IMR-90 (cell line): ENCODE results near the gene CLK2. TPM values are rescaled to one million over a fixed set of nuclear protein-coding genes. Genes with fewer than 3 reads are reported as not detected.

ENCODE experiments used
- ATAC-seq: fragments of 200-7000 bp; cut with Tn5 transposase; 2 replicates; pipeline ENCODE4 v1.9.1; 2020; ENCODE audit warnings: low read depth, mild to moderate bottlenecking, moderate library complexity
- BruUV-seq: library from RNA; stranded (reverse); fragments of 400-500 nt; replicated peaks from 2 replicates; lab custom pipeline; 2021; lab: Mats Ljungman, UMichigan
- CTCF ChIA-PET: fragments of 300-600 bp; formaldehyde crosslinking; extraction: SDS; loops from one replicate; lab custom pipeline; 2021; ENCODE audit warnings: antibody characterized with exemption; lab: Yijun Ruan, JAX
- POLR2A ChIA-PET: fragments of 300-600 bp; sonication (Branson Sonifier 250); formaldehyde crosslinking; loops from one replicate; lab custom pipeline; 2022; ENCODE audit warnings: antibody characterized with exemption; ENCODE audit not compliant: unreplicated experiment; lab: Charles Lee
- DNase-seq: peaks from one replicate; pipeline ENCODE4 v3.0.0; 2013
- H2AFZ ChIP-seq: replicated peaks from 2 replicates; pipeline ENCODE3; 2013; ENCODE audit warnings: low read length, mild to moderate bottlenecking; ENCODE audit not compliant: poor library complexity
- H2AK5ac ChIP-seq: 2 replicates; pipeline ENCODE4 v1.6.1; 2013; ENCODE audit warnings: low read depth, low read length, inconsistent platforms
- H2AK9ac ChIP-seq: replicated peaks from 2 replicates; pipeline ENCODE3; 2013; ENCODE audit warnings: mild to moderate bottlenecking, low read depth, low read length, moderate library complexity; ENCODE audit not compliant: poor library complexity
- H2BK120ac ChIP-seq: 2 replicates; pipeline ENCODE4 v1.6.1; 2013; ENCODE audit warnings: low read depth, low read length, inconsistent platforms
- H2BK15ac ChIP-seq: 3 replicates; pipeline ENCODE4 v1.6.1; 2013; ENCODE audit warnings: low read depth, low read length, inconsistent platforms
- H2BK20ac ChIP-seq: 2 replicates; pipeline ENCODE4 v1.6.1; 2013; ENCODE audit warnings: low read depth, mild to moderate bottlenecking, inconsistent platforms, low read length, moderate library complexity
- H2BK5ac ChIP-seq: 2 replicates; pipeline ENCODE4 v1.6.1; 2013; ENCODE audit warnings: mild to moderate bottlenecking, low read depth, low read length, inconsistent platforms; ENCODE audit not compliant: poor library complexity, severe bottlenecking
- H3K14ac ChIP-seq: replicated peaks from 2 replicates; pipeline ENCODE4 v1.6.1; 2013; ENCODE audit warnings: low read depth, low read length, inconsistent platforms
- H3K18ac ChIP-seq: 2 replicates; pipeline ENCODE4 v1.6.1; 2013; ENCODE audit warnings: low read depth, low read length, control low read depth
- H3K23ac ChIP-seq: 2 replicates; pipeline ENCODE4 v1.6.1; 2013; ENCODE audit warnings: low read depth, low read length, inconsistent platforms
- H3K27ac ChIP-seq: 2 replicates; pipeline ENCODE4 v1.5.1; 2013; ENCODE audit warnings: mild to moderate bottlenecking, control low read depth, low read length; ENCODE audit not compliant: insufficient read depth
- H3K27me3 ChIP-seq: 2 replicates; pipeline ENCODE4 v1.6.1; 2013; ENCODE audit warnings: low read length; ENCODE audit not compliant: control insufficient read depth, insufficient read depth
- H3K36me3 ChIP-seq: 2 replicates; pipeline ENCODE4 v1.6.1; 2013; ENCODE audit warnings: low read length, mixed read lengths; ENCODE audit not compliant: control insufficient read depth, insufficient read depth
- H3K4ac ChIP-seq: 2 replicates; pipeline ENCODE4 v1.6.1; 2013; ENCODE audit warnings: low read depth, low read length, inconsistent platforms
- H3K4me1 ChIP-seq: 2 replicates; pipeline ENCODE4 v1.6.1; 2013; ENCODE audit warnings: low read length, mixed read lengths; ENCODE audit not compliant: control insufficient read depth, insufficient read depth
- H3K4me2 ChIP-seq: 2 replicates; pipeline ENCODE4 v1.6.1; 2013; ENCODE audit warnings: low read depth, mild to moderate bottlenecking, control low read depth, low read length, moderate library complexity
- H3K4me3 ChIP-seq: 2 replicates; pipeline ENCODE4 v1.5.1; 2013; ENCODE audit warnings: low read depth, mild to moderate bottlenecking, control low read depth, low read length, moderate library complexity; ENCODE audit not compliant: insufficient read depth
- H3K56ac ChIP-seq: 2 replicates; pipeline ENCODE4 v1.6.1; 2013; ENCODE audit warnings: low read length, inconsistent platforms; ENCODE audit not compliant: insufficient read depth; ENCODE audit errors: extremely low read depth
- H3K79me1 ChIP-seq, 2 experiments: 2 replicates each; pipeline ENCODE4 v1.6.1; 2013; ENCODE audit warnings: low read length in 2 of 2, inconsistent platforms in 1 of 2, low read depth in 1 of 2
- H3K9ac ChIP-seq: 2 replicates; pipeline ENCODE4 v1.6.1; 2013; ENCODE audit warnings: low read depth, low read length, control low read depth
- H3K9me1 ChIP-seq: 2 replicates; pipeline ENCODE4 v1.6.1; 2013; ENCODE audit warnings: low read length, inconsistent platforms; ENCODE audit not compliant: insufficient read depth
- H3K9me3 ChIP-seq: 2 replicates; pipeline ENCODE4 v1.6.1; 2013; ENCODE audit warnings: low read length; ENCODE audit not compliant: control insufficient read depth, insufficient read depth
- H4K20me1 ChIP-seq: 2 replicates; pipeline ENCODE4 v1.6.1; 2013; ENCODE audit warnings: low read length, inconsistent platforms; ENCODE audit not compliant: insufficient read depth
- H4K5ac ChIP-seq: 2 replicates; pipeline ENCODE4 v1.6.1; 2013; ENCODE audit warnings: mild to moderate bottlenecking, low read depth, low read length, control low read depth
- H4K8ac ChIP-seq, 2 experiments: 2 replicates each; pipeline ENCODE4 v1.6.1; 2013; ENCODE audit warnings: low read depth in 2 of 2, low read length in 2 of 2, control low read depth in 1 of 2, inconsistent platforms in 1 of 2
- H4K91ac ChIP-seq: 2 replicates; pipeline ENCODE4 v1.6.1; 2013; ENCODE audit warnings: low read depth, low read length, inconsistent platforms; ENCODE audit not compliant: insufficient read depth
- BHLHE40 ChIP-seq: fragments of 150-350 bp; IDR thresholded peaks from 2 replicates; pipeline ENCODE4 v1.6.1; 2016; ENCODE audit warnings: mild to moderate bottlenecking, low read depth, low read length
- CEBPB ChIP-seq: IDR thresholded peaks from 2 replicates; pipeline ENCODE4 v1.6.1; 2012; ENCODE audit warnings: low read depth, low read length, improper control_type of control experiment
- CTCF ChIP-seq: conservative IDR thresholded peaks from 2 replicates; pipeline ENCODE4 v1.5.1; 2012; ENCODE audit warnings: mild to moderate bottlenecking, low read depth, low read length, improper control_type of control experiment
- FOS ChIP-seq: fragments of 150-350 bp; IDR thresholded peaks from 2 replicates; pipeline ENCODE4 v1.6.1; 2016; ENCODE audit warnings: low read depth, low read length
- RAD21 ChIP-seq: IDR thresholded peaks from 2 replicates; pipeline ENCODE4 v1.6.1; 2012; ENCODE audit warnings: low read length, improper control_type of control experiment
- RCOR1 ChIP-seq: IDR thresholded peaks from 2 replicates; pipeline ENCODE4 v1.6.1; 2012; ENCODE audit warnings: mild to moderate bottlenecking, low read length, improper control_type of control experiment; ENCODE audit not compliant: insufficient replicate concordance
- RFX5 ChIP-seq: IDR thresholded peaks from 2 replicates; pipeline ENCODE4 v1.8.0; 2012; ENCODE audit warnings: low read depth, mild to moderate bottlenecking, low read length, moderate library complexity
- WGBS, 2 experiments: methylation state at CpG; one replicate each; pipeline versions ENCODE4 v1.1.5 to v1.1.7; 2013; ENCODE audit warnings: missing lambda C conversion rate in 2 of 2; ENCODE audit not compliant: insufficient read length in 1 of 2; ENCODE audit errors: extremely low coverage in 2 of 2; 5-methylcytosine and 5-hydroxymethylcytosine counted together
- dilution Hi-C: fragments of 300-500 bp; cut with HindIII; formaldehyde crosslinking; loops from one replicate; pipeline ENCODE4 v1.14.3; 2018; ENCODE audit warnings: low sequenced_read_pairs; ENCODE audit not compliant: unreplicated experiment
- in situ Hi-C: fragments of 300-500 bp; cut with MboI; formaldehyde crosslinking; loops from 3 replicates; pipeline ENCODE4 v1.14.3; 2019; ENCODE audit warnings: low sequenced_read_pairs, inconsistent platforms, mixed read lengths
- intact Hi-C: fragments of 100-400 bp; cut with micrococcal nuclease; formaldehyde crosslinking; loops from 2 replicates; pipeline ENCODE4 v1.10.0; 2022
- polyA plus RNA-seq, 3 experiments: library from polyadenylated mRNA; depleted of rRNA; stranded (reverse); fragments of >200 nt; gene quantifications; 2 replicates each; pipeline ENCODE4 v1.2.3, GENCODE V29; 2012; ENCODE audit warnings: low replicate concordance in 1 of 3
- total RNA-seq: library from RNA; depleted of rRNA; stranded (reverse); fragments of >200 nt; gene quantifications from 2 replicates; pipeline ENCODE4 v1.2.3, GENCODE V29; 2012

CLK2 gene
- total and polyA plus RNA-seq, 2 of the 4 experiments (the other 2 are of a cell fraction) = 19.7 to 61.2 TPM

DNA sequence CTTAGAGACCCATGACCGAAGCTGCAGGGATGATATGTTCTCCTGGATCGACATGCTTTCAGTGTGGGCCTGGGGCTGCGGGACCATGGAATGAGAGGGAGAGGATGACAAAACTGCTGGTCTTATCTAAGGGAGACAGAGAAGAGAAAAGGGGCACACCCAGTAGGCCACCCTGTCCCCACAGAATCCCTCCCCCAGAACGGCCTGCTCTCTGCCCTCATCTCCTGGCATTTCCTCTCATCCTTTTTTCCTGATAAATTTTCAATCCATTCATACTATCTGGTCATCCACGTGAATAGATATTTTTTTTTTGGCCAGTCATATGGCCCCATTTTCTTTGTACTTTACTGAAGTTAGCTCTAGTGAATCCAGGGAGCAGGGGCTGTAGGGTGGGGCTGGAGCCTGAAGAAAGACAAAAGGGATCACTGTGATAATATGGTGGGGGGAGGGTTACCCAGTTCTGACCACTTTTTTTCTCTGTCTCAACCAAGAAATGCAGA, 28.1 kb upstream of the CLK2 start, which contains the start of gene PKLR:
Gene PKLR, minus strand, starts transcription at position 97 of the 500 bp plus-strand sequence. Its CDS starts 43 bp downstream, at position 54.
- Histone ChIP-seq H3K79me1 (no peaks in the 10 kb centered on the region), H4K8ac (no peak within 1 kb of the TSS), H3K9ac (no peak within 1 kb of the TSS), H2AFZ (no peak within 1 kb of the TSS), H3K18ac (no peak within 1 kb of the TSS), H2AK5ac (no peak within 1 kb of the TSS), H3K4me1 (no peaks in the 10 kb centered on the region), H3K4me2 (no peak within 1 kb of the TSS), H3K27ac (no peak within 1 kb of the TSS), H4K5ac (no peak within 1 kb of the TSS), H2BK20ac (no peak within 1 kb of the TSS), H2BK15ac (no peak within 1 kb of the TSS), H4K20me1 (no peaks in the 10 kb centered on the region), H3K9me3 (no peaks in the 10 kb centered on the region), H3K4ac (no peak within 1 kb of the TSS), H3K4me3 (no peak within 1 kb of the TSS), H2AK9ac (no peak within 1 kb of the TSS), H4K91ac (no peak within 1 kb of the TSS), H3K14ac (no peak within 1 kb of the TSS), H2BK5ac (no peak within 1 kb of the TSS), H3K9me1 (no peaks in the 10 kb centered on the region), H3K23ac (no peak within 1 kb of the TSS), H3K36me3 (no peaks in the 10 kb centered on the region), H2BK120ac (no peak within 1 kb of the TSS), H3K27me3 (peaks cover 21% of the 10 kb centered on the region), H3K56ac (no peak within 1 kb of the TSS)
- BruUV-seq = no TSS peak
- TF ChIP-seq CEBPB (no peak), CTCF (no peak), RCOR1 (no peak), FOS (no peak), RFX5 (no peak), BHLHE40 (no peak), RAD21 (no peak)
- POLR2A ChIA-PET = no interaction called here
- intact Hi-C loops (no loop called here), dilution Hi-C loops (no loop called here), in situ Hi-C loops (no loop called here)
- DNase-seq = no peak
- CTCF ChIA-PET = no interaction called here
- no CpG with 5 or more reads among the region's 5 CpGs for WGBS, 2 experiments
- no peak for ATAC-seq
